A549 (cell line): ENCODE measurements around the gene UBAP2L.

Experiments used
- CTCF ChIP-seq: fragments of >200 bp; sonication (Bioruptor Twin); formaldehyde crosslinking; IDR thresholded peaks from 3 replicates; pipeline ENCODE4 v1.5.1; 2016
- ESRRA ChIP-seq: fragments of 150-350 bp; IDR thresholded peaks from 2 replicates; pipeline ENCODE4 v1.6.1; 2014; ENCODE audit warnings: mild to moderate bottlenecking, low read length, borderline replicate concordance
- FOXS1 ChIP-seq: fragments of 250-450 bp; sonication (Bioruptor Pico); IDR thresholded peaks from 2 replicates; pipeline ENCODE4 v1.5.0; 2020; ENCODE audit warnings: mild to moderate bottlenecking, moderate library complexity
- JUNB ChIP-seq: fragments of >200 bp; sonication (Bioruptor Twin); formaldehyde crosslinking; IDR thresholded peaks from 2 replicates; pipeline ENCODE4 v1.6.1; 2016
- KDM1A ChIP-seq: fragments of 200-600 bp; sonication (generic); IDR thresholded peaks from 2 replicates; pipeline ENCODE4 v1.6.1; 2016; ENCODE audit warnings: low read depth, mild to moderate bottlenecking
- MAFK ChIP-seq: fragments of 450-650 bp; IDR thresholded peaks from 2 replicates; pipeline ENCODE4 v1.6.1; 2014; ENCODE audit not compliant: partially characterized antibody
- NPAS2 ChIP-seq: fragments of 250-450 bp; sonication (Bioruptor Pico); IDR thresholded peaks from 2 replicates; pipeline ENCODE4 v1.8.0; 2022; ENCODE audit warnings: mild to moderate bottlenecking, moderate library complexity, borderline replicate concordance
- POLR2A ChIP-seq: IDR thresholded peaks from 2 replicates; pipeline ENCODE4 v1.6.1; 2012; ENCODE audit warnings: mild to moderate bottlenecking, low read length
- RAD21 ChIP-seq, 2 experiments: fragments of >200 bp in 1 of 2; sonication (Bioruptor Twin) in 1 of 2; formaldehyde crosslinking in 1 of 2; IDR thresholded peaks in 1 of 2; conservative IDR thresholded peaks in 1 of 2; 2 replicates in 1 of 2; 3 replicates in 1 of 2; pipeline ENCODE4 v1.6.1; 2012 to 2018; ENCODE audit warnings: inconsistent platforms in 1 of 2
- RARB ChIP-seq: fragments of 250-450 bp; sonication (Bioruptor Pico); IDR thresholded peaks from 2 replicates; pipeline ENCODE4 v1.8.0; 2021; ENCODE audit warnings: mild to moderate bottlenecking, moderate library complexity
- RCOR1 ChIP-seq: fragments of 150-350 bp; IDR thresholded peaks from 2 replicates; pipeline ENCODE4 v1.6.1; 2014; ENCODE audit warnings: antibody characterized with exemption, low read length, low read depth
- TF ChIP-seq, protein P1 (sequence below): fragments of >200 bp; sonication (Bioruptor Twin); formaldehyde crosslinking; IDR thresholded peaks from 3 replicates; pipeline ENCODE4 v1.6.1; 2016
- TF ChIP-seq, protein P2 (sequence below): IDR thresholded peaks from 2 replicates; pipeline ENCODE4 v1.6.1; 2012; ENCODE audit warnings: low read depth, borderline replicate concordance

DNA sequence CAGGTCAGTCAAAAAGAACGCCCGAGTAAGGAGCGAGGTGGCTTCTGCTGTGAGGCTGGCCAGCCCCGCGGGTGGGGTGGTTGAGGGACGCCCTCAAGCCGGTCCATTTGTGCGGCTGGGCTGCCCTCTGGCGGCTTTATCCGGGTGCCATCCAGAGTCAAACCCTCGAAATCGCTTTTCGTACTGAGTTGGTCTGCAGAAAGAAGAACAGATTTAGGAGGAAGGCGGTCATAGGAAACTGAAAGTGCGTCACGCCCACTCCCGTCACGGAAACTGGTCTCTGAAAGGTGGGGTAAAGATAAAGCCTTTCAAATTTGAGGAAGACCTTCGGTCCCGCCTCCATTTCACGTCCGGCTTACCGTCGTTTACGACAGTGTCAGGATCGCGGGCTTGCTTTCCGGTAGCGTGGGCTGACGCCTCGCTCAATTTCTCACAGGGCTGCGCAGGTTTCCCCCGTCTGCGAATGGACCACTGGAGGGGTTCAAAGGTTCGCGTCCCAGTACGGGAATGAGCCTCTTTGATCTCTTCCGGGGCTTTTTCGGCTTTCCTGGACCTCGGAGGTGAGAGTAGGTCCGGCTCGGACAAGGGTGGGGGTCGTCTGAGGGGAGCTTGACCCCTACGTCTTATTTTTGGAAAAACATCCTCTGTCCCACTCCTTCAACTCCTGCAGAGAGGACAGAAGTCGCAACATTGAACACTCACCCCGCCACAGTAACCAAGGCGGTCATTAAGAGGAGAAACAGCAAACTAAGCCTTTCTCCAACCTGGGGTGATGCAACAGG is 51.7 kb downstream of the UBAP2L start, which contains the start of gene HAX1:
- TF ChIP-seq CTCF (peak; percentile 92), RCOR1 (no peak), POLR2A (peak; percentile 61), RARB (CRISPR knock-in tag) (no peak), FOXS1 (CRISPR knock-in tag) (no peak), MAFK (no peak), NPAS2 (no peak), RAD21 (conservative IDR thresholded peaks at IDR 0.05 in 1 of 2, IDR thresholded peaks at IDR 0.05 in 1 of 2) (peak; percentile 88 to 92), ESRRA (no peak), KDM1A (no peak), JUNB (no peak)
- TF ChIP-seq, protein P1, sequence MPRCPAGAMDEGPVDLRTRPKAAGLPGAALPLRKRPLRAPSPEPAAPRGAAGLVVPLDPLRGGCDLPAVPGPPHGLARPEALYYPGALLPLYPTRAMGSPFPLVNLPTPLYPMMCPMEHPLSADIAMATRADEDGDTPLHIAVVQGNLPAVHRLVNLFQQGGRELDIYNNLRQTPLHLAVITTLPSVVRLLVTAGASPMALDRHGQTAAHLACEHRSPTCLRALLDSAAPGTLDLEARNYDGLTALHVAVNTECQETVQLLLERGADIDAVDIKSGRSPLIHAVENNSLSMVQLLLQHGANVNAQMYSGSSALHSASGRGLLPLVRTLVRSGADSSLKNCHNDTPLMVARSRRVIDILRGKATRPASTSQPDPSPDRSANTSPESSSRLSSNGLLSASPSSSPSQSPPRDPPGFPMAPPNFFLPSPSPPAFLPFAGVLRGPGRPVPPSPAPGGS = peak; percentile 68; the same call in 2 of the 3 replicates
- TF ChIP-seq, protein P2, sequence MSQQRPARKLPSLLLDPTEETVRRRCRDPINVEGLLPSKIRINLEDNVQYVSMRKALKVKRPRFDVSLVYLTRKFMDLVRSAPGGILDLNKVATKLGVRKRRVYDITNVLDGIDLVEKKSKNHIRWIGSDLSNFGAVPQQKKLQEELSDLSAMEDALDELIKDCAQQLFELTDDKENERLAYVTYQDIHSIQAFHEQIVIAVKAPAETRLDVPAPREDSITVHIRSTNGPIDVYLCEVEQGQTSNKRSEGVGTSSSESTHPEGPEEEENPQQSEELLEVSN = peak; percentile 15; the same call in 1 of the 2 replicates
